Gastrocnemius medialis (tissue), 4 donors: ENCODE results near the gene STON1.
"Not testable (repeated sequence)": the region's sequence is repeated elsewhere in the genome, so short reads cannot be mapped to it uniquely, and the experiment has no call there.

Experiments
- CTCF ChIP-seq, 5 experiments: fragments of 450-650 bp in 3 of 5; fragments of 200-600 bp in 2 of 5; sonication (generic) in 2 of 5; IDR thresholded peaks in 4 of 5; conservative IDR thresholded peaks in 1 of 5; 1 replicate in 4 of 5; 2 replicates in 1 of 5; pipeline ENCODE4 v1.5.1; 2016 to 2019; ENCODE audit warnings: antibody characterized with exemption in 5 of 5, mild to moderate bottlenecking in 3 of 5, moderate library complexity in 3 of 5
- POLR2A ChIP-seq, 2 donors: fragments of 450-650 bp; IDR thresholded peaks; one replicate each; pipeline ENCODE4 v1.6.1; 2017; ENCODE audit warnings: antibody characterized with exemption in 2 of 2, mild to moderate bottlenecking in 2 of 2, moderate library complexity in 2 of 2

- TF ChIP-seq POLR2A (IDR thresholded peaks at IDR 0.05); CTCF (IDR thresholded peaks at IDR 0.05 in 4 of 5, conservative IDR thresholded peaks at IDR 0.05 in 1 of 5): not testable (repeated sequence)
Observed at GRCh38 chr2:48524756-48525155, 5.2 kb upstream of the STON1 start.
